Adrenal gland (tissue), 12 donors: Measurements from ENCODE around the gene TENM4. TPM values are rescaled to one million over a fixed set of nuclear protein-coding genes. Genes with fewer than 3 reads are reported as not detected.

Source experiments
- DNase-seq, 7 donors: peaks; one replicate each; pipeline ENCODE4 v3.0.0-alpha.2; 2019 to 2020
- H3K27ac ChIP-seq, 5 donors: fragments of 200-600 bp; sonication (generic) in 4 of 5; 1 replicate in 3 of 5; 2 replicates in 2 of 5; pipeline versions ENCODE4 v1.5.1 to v1.8.0; 2016 to 2020; ENCODE audit warnings: mild to moderate bottlenecking in 1 of 5
- H3K27me3 ChIP-seq: fragments of 200-600 bp; 2 replicates; pipeline ENCODE4 v1.8.0; 2021
- H3K36me3 ChIP-seq, 2 donors: fragments of 200-600 bp; replicated peaks in 1 of 2; 1 replicate in 1 of 2; 2 replicates in 1 of 2; pipeline versions ENCODE4 v1.5.1 to v1.8.0; 2018 to 2022
- H3K4me1 ChIP-seq, 2 donors: fragments of 200-600 bp; replicated peaks in 1 of 2; 1 replicate in 1 of 2; 2 replicates in 1 of 2; pipeline versions ENCODE4 v1.5.1 to v1.8.0; 2018 to 2021
- H3K4me3 ChIP-seq, 4 donors: fragments of 200-600 bp; sonication (generic) in 3 of 4; one replicate each; pipeline ENCODE4 v1.5.1; 2016 to 2018
- H3K9me3 ChIP-seq, 3 donors: fragments of 200-600 bp; sonication (generic) in 1 of 3; replicated peaks in 1 of 3; 1 replicate in 2 of 3; 2 replicates in 1 of 3; pipeline versions ENCODE4 v1.5.1 to v1.8.0; 2016 to 2021
- POLR2A ChIP-seq, 2 donors: fragments of 450-650 bp; IDR thresholded peaks; one replicate each; pipeline ENCODE4 v1.6.1; 2017; ENCODE audit warnings: antibody characterized with exemption in 2 of 2, mild to moderate bottlenecking in 2 of 2, moderate library complexity in 1 of 2
- WGBS, 4 donors: extraction: QIAGEN DNeasy Blood & Tissue Kit in 2 of 4; methylation state at CpG; one replicate each; pipeline versions ENCODE4 v1.1.5 to v1.1.7; 2013 to 2017; 5-methylcytosine and 5-hydroxymethylcytosine counted together
- intact Hi-C, 2 donors: fragments of 100-400 bp; cut with DNase I; formaldehyde crosslinking; loops; one replicate each; pipeline versions ENCODE4 v1.14.1 to v1.15.0; 2022 to 2023
- polyA plus RNA-seq, 3 donors: library from polyadenylated mRNA; stranded (reverse); fragments of 200-250 nt in 2 of 3; fragments of 350-450 nt in 1 of 3; fragmentation: Illumina TruSeq in 1 of 3; extraction: RNeasy Lipid Tissue Mini Kit (QIAGEN cat#74804) in 1 of 3; gene quantifications; one replicate each; pipeline ENCODE4 v1.2.3, GENCODE V29; 2013 to 2014
- total RNA-seq, 9 donors: library from RNA; depleted of rRNA in 4 of 9; stranded (reverse); fragments of >200 nt in 4 of 9; fragments of 120-200 nt in 1 of 9; fragmentation: NEBNext Ultra II Directional in 1 of 9; extraction: Animal tissue kit (Norgen Biotek cat#: 25700) in 1 of 9; gene quantifications; one replicate each; pipeline versions ENCODE4 v1.1.0 to v1.2.4, GENCODE V29; 2013 to 2023
- TF ChIP-seq, protein P1 (sequence below), 6 experiments: fragments of 450-650 bp in 4 of 6; fragments of 200-600 bp in 2 of 6; sonication (generic) in 1 of 6; IDR thresholded peaks; 1 replicate in 5 of 6; 2 replicates in 1 of 6; pipeline versions ENCODE4 v1.5.1 to v1.8.0; 2016 to 2021; ENCODE audit warnings: antibody characterized with exemption in 6 of 6, mild to moderate bottlenecking in 2 of 6, moderate library complexity in 1 of 6
- donor health status: healthy with polysubstance abuse.
- donor health status: Bipolar disorder and iron deficiency.
- donor health status: DM: yes; HTN: yes; CAD: no.
- donor health status: DM: no; HTN: no; CAD: no.
- donor health status: DM: no; HTN: no; CAD: no.
- donor health status: DM: yes; HTN: yes; CAD: no.

TENM4 gene
- total and polyA plus RNA-seq, 12 donors, result 0.74 to 24.9 (median 6.7) TPM

GRCh38 chr11:78711735-78712134, 729.1 kb downstream of the TENM4 start:
- H3K9me3 ChIP-seq, result no peaks in the 10 kb centered on the region
- H3K27me3 ChIP-seq, result no peaks in the 10 kb centered on the region
- DNase-seq, result no peak
- no peak for TF ChIP-seq POLR2A (IDR thresholded peaks at IDR 0.05)
- TF ChIP-seq, protein P1, sequence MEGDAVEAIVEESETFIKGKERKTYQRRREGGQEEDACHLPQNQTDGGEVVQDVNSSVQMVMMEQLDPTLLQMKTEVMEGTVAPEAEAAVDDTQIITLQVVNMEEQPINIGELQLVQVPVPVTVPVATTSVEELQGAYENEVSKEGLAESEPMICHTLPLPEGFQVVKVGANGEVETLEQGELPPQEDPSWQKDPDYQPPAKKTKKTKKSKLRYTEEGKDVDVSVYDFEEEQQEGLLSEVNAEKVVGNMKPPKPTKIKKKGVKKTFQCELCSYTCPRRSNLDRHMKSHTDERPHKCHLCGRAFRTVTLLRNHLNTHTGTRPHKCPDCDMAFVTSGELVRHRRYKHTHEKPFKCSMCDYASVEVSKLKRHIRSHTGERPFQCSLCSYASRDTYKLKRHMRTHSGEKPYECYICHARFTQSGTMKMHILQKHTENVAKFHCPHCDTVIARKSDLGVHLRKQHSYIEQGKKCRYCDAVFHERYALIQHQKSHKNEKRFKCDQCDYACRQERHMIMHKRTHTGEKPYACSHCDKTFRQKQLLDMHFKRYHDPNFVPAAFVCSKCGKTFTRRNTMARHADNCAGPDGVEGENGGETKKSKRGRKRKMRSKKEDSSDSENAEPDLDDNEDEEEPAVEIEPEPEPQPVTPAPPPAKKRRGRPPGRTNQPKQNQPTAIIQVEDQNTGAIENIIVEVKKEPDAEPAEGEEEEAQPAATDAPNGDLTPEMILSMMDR (IDR thresholded peaks at IDR 0.05), result no peak
- no peak overlapping the region for H3K4me3 ChIP-seq
- intact Hi-C loops, result loop anchor here in 1 of 2 donors (5.0 kb wide), 1 partner anchor 64 kb away; no protein-coding TSS in a partner anchor
- 89 to 95% (median 92%) methylated on average over 3 of the region's 3 CpGs for WGBS, 4 donors
- no peaks in the 10 kb centered on the region for H3K36me3 ChIP-seq
- no peak overlapping the region for H3K27ac ChIP-seq
- H3K4me1 ChIP-seq, result no peaks in the 10 kb centered on the region

GRCh38 chr11:78710417-78710816, 730.4 kb downstream of the TENM4 start:
- DNase-seq, result no peak
- Histone ChIP-seq H3K27me3 (no peaks in the 10 kb centered on the region), H3K9me3 (no peaks in the 10 kb centered on the region), H3K36me3 (no peaks in the 10 kb centered on the region), H3K27ac (no peak overlapping the region), H3K4me1 (no peaks in the 10 kb centered on the region), H3K4me3 (no peak overlapping the region)
- intact Hi-C loops, result loop anchor here in 1 of 2 donors (5.0 kb wide), 1 partner anchor 63 kb away; no protein-coding TSS in a partner anchor
- WGBS, 4 donors, result 73 to 80% (median 75%) methylated on average over 4 of the region's 4 CpGs
- no peak for TF ChIP-seq POLR2A (IDR thresholded peaks at IDR 0.05)
- TF ChIP-seq, protein P1 (IDR thresholded peaks at IDR 0.05), result no peak

DNA sequence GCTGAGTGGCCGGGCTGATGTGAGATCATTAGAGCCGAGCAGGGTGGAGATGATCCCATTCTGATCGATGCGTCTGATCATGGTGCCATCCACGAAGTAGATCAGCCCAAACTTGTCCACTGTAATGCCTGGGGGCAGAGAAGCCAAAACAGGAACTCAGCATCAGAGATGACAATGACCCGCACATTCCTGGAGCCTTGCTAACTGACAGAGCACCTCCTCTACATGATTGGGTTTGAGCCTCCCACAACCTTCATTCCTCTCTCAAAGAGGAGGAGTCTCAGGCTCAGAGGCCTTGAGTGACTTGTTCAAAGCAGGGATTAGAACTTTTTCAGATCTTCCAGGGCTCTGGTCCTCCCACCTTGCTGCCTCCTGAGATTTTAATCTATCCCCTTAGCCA, 732.4 kb downstream of the TENM4 start:
- Histone ChIP-seq H3K27ac (no peak overlapping the region), H3K4me3 (no peak overlapping the region), H3K27me3 (no peaks in the 10 kb centered on the region), H3K4me1 (no peaks in the 10 kb centered on the region), H3K36me3 (no peaks in the 10 kb centered on the region), H3K9me3 (no peaks in the 10 kb centered on the region)
- WGBS, 4 donors, result 93 to 96% (median 94%) methylated on average over 6 of the region's 6 CpGs
- TF ChIP-seq POLR2A (IDR thresholded peaks at IDR 0.05), result no peak
- TF ChIP-seq, protein P1 (IDR thresholded peaks at IDR 0.05), result no peak
- intact Hi-C loops, result no loop called here
- no peak for DNase-seq

GRCh38 chr11:78706551-78706950, 734.3 kb downstream of the TENM4 start:
- no peaks in the 10 kb centered on the region for H3K36me3 ChIP-seq
- WGBS, 4 donors, result 93 to 94% (median 93%) methylated on average over 6 of the region's 6 CpGs
- intact Hi-C loops, result no loop called here

More at GRCh38 chr11:78706551-78706950, 734.3 kb downstream of the TENM4 start:
- Histone ChIP-seq H3K27ac (no peak overlapping the region), H3K4me1 (no peaks in the 10 kb centered on the region), H3K4me3 (no peak overlapping the region), H3K27me3 (no peaks in the 10 kb centered on the region), H3K9me3 (no peaks in the 10 kb centered on the region)
- TF ChIP-seq, protein P1 (IDR thresholded peaks at IDR 0.05), result no peak
- no peak for TF ChIP-seq POLR2A (IDR thresholded peaks at IDR 0.05)
- no peak for DNase-seq
